ENCODE data around the gene GCLC. TPM values are rescaled to one million over a fixed set of nuclear protein-coding genes. Genes with fewer than 3 reads are reported as not detected.
"Not testable (repeated sequence)": the region's sequence is repeated elsewhere in the genome, so short reads cannot be mapped to it uniquely, and the experiment has no call there.

Gene GCLC
- polyA plus RNA-seq, 1 donor (not counting 4 experiments of a cell fraction or from before 2014, with no cell fraction given): 73.2 TPM

GRCh38 chr6:53573299-53573698 is 28.4 kb upstream of the GCLC start:
- dilution Hi-C loops (cut with MboI; ENCODE audit: extremely low pct_ligation_motif_present, low sequenced_read_pairs): no loop called here
- FAIRE-seq: no peak

GRCh38 chr6:53572379-53572778 is 27.5 kb upstream of the GCLC start:
- H3K4me2 ChIP-seq (ENCODE audit: control insufficient read depth, extremely low read depth, insufficient read depth, low read depth, low read length); H2AFZ ChIP-seq (ENCODE audit: control insufficient read depth, low read length); H3K27me3 ChIP-seq (ENCODE audit: control insufficient read depth, extremely low read depth, insufficient read depth, low read length); H4K20me1 ChIP-seq (ENCODE audit: control insufficient read depth, extremely low read depth, insufficient read depth, low read length); H3K9me3 ChIP-seq (ENCODE audit: control insufficient read depth, low read depth, low read length); H3K36me3 ChIP-seq (ENCODE audit: control insufficient read depth in 2 of 2, extremely low read depth in 1 of 2, insufficient read depth in 2 of 2, low read length in 2 of 2); H3K79me2 ChIP-seq (ENCODE audit: control insufficient read depth, insufficient read depth, low read length); FAIRE-seq; DNase-seq (ENCODE audit: low read depth, low spot score); H3K9ac ChIP-seq (ENCODE audit: control insufficient read depth, extremely low read depth, insufficient read depth, low read length); H3K4me3 ChIP-seq (ENCODE audit: control insufficient read depth in 2 of 3, extremely low read depth in 1 of 3, insufficient read depth in 2 of 3, low read depth in 1 of 3, low read length in 3 of 3); dilution Hi-C loops (cut with MboI; ENCODE audit: extremely low pct_ligation_motif_present, low sequenced_read_pairs); H3K27ac ChIP-seq (ENCODE audit: control insufficient read depth, insufficient read depth, low read length); H3K9me1 ChIP-seq (ENCODE audit: control insufficient read depth, extremely low read depth, insufficient read depth, low read length): not testable (repeated sequence)
- H3K4me1 ChIP-seq (ENCODE audit: control insufficient read depth, extremely low read depth, insufficient read depth, low read length): peaks cover 16% of the 10 kb centered on the region

More at GRCh38 chr6:53573299-53573698, 28.4 kb upstream of the GCLC start:
- DNase-seq (ENCODE audit: low read depth, low spot score): no peak
- no peak overlapping the region for H2AFZ ChIP-seq (ENCODE audit: control insufficient read depth, low read length)
- no peaks in the 10 kb centered on the region for H3K27me3 ChIP-seq (ENCODE audit: control insufficient read depth, extremely low read depth, insufficient read depth, low read length)
- no peaks in the 10 kb centered on the region for H3K36me3 ChIP-seq (ENCODE audit: control insufficient read depth in 2 of 2, extremely low read depth in 1 of 2, insufficient read depth in 2 of 2, low read length in 2 of 2)
- H3K79me2 ChIP-seq (ENCODE audit: control insufficient read depth, insufficient read depth, low read length): no peaks in the 10 kb centered on the region
- H3K9me3 ChIP-seq (ENCODE audit: control insufficient read depth, low read depth, low read length): no peaks in the 10 kb centered on the region
- no peak overlapping the region for H3K9ac ChIP-seq (ENCODE audit: control insufficient read depth, extremely low read depth, insufficient read depth, low read length)
- TF ChIP-seq, protein P1, sequence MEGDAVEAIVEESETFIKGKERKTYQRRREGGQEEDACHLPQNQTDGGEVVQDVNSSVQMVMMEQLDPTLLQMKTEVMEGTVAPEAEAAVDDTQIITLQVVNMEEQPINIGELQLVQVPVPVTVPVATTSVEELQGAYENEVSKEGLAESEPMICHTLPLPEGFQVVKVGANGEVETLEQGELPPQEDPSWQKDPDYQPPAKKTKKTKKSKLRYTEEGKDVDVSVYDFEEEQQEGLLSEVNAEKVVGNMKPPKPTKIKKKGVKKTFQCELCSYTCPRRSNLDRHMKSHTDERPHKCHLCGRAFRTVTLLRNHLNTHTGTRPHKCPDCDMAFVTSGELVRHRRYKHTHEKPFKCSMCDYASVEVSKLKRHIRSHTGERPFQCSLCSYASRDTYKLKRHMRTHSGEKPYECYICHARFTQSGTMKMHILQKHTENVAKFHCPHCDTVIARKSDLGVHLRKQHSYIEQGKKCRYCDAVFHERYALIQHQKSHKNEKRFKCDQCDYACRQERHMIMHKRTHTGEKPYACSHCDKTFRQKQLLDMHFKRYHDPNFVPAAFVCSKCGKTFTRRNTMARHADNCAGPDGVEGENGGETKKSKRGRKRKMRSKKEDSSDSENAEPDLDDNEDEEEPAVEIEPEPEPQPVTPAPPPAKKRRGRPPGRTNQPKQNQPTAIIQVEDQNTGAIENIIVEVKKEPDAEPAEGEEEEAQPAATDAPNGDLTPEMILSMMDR (optimal IDR thresholded peaks at IDR 0.05 in 1 of 3, IDR thresholded peaks at IDR 0.05 in 1 of 3, conservative IDR thresholded peaks at IDR 0.05 in 1 of 3; ENCODE audit: extremely low read depth in 1 of 3, insufficient read depth in 2 of 3, low read length in 3 of 3): no peak
- TF ChIP-seq EZH2 (IDR thresholded peaks at IDR 0.05; ENCODE audit: low read length): no peak
- H3K4me3 ChIP-seq (ENCODE audit: control insufficient read depth in 2 of 3, extremely low read depth in 1 of 3, insufficient read depth in 2 of 3, low read depth in 1 of 3, low read length in 3 of 3): no peak overlapping the region
- H3K9me1 ChIP-seq (ENCODE audit: control insufficient read depth, extremely low read depth, insufficient read depth, low read length): no peaks in the 10 kb centered on the region
- no peak overlapping the region for H3K4me2 ChIP-seq (ENCODE audit: control insufficient read depth, extremely low read depth, insufficient read depth, low read depth, low read length)
- no peak overlapping the region for H3K27ac ChIP-seq (ENCODE audit: control insufficient read depth, insufficient read depth, low read length)
- H3K4me1 ChIP-seq (ENCODE audit: control insufficient read depth, extremely low read depth, insufficient read depth, low read length): peaks cover 7% of the 10 kb centered on the region
- H4K20me1 ChIP-seq (ENCODE audit: control insufficient read depth, extremely low read depth, insufficient read depth, low read length): no peaks in the 10 kb centered on the region
